Measurements from ENCODE around the gene TRPM3.

TRPM3 gene

GRCh38 chr9:70921136-70921535 lies 200.3 kb downstream of the TRPM3 start (continued):
- TF ChIP-seq ZNF449 (tag by site-specific recombination; IDR thresholded peaks at IDR 0.05) (no peak), ZNF624 (tag by site-specific recombination; IDR thresholded peaks at IDR 0.05) (no peak)
- TF ChIP-seq, protein P1, sequence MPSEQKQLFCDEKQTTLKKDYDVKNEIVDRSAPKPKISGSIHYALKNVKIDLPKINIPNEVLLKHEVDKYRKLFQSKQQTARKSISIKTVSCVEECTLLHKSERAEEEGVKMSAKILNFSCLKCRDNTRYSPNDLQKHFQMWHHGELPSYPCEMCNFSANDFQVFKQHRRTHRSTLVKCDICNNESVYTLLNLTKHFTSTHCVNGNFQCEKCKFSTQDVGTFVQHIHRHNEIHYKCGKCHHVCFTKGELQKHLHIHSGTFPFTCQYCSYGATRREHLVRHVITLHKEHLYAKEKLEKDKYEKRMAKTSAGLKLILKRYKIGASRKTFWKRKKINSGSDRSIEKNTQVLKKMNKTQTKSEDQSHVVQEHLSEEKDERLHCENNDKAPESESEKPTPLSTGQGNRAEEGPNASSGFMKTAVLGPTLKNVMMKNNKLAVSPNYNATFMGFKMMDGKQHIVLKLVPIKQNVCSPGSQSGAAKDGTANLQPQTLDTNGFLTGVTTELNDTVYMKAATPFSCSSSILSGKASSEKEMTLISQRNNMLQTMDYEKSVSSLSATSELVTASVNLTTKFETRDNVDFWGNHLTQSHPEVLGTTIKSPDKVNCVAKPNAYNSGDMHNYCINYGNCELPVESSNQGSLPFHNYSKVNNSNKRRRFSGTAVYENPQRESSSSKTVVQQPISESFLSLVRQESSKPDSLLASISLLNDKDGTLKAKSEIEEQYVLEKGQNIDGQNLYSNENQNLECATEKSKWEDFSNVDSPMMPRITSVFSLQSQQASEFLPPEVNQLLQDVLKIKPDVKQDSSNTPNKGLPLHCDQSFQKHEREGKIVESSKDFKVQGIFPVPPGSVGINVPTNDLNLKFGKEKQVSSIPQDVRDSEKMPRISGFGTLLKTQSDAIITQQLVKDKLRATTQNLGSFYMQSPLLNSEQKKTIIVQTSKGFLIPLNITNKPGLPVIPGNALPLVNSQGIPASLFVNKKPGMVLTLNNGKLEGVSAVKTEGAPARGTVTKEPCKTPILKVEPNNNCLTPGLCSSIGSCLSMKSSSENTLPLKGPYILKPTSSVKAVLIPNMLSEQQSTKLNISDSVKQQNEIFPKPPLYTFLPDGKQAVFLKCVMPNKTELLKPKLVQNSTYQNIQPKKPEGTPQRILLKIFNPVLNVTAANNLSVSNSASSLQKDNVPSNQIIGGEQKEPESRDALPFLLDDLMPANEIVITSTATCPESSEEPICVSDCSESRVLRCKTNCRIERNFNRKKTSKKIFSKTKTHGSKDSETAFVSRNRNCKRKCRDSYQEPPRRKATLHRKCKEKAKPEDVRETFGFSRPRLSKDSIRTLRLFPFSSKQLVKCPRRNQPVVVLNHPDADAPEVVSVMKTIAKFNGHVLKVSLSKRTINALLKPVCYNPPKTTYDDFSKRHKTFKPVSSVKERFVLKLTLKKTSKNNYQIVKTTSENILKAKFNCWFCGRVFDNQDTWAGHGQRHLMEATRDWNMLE (tag by site-specific recombination; conservative IDR thresholded peaks at IDR 0.05; ENCODE audit: low read depth), result no peak

GRCh38 chr9:70917277-70917676 lies 204.1 kb downstream of the TRPM3 start:
- Histone ChIP-seq H3K27ac (ENCODE audit: extremely low read depth, low read depth, low read length) (no peak overlapping the region), H3K4me3 (ENCODE audit: low read depth, low read length) (no peak overlapping the region), H3K9me3 (ENCODE audit: control insufficient read depth, insufficient read depth, low read depth, low read length) (no peaks in the 10 kb centered on the region), H3K36me3 (ENCODE audit: control insufficient read depth in 2 of 2, insufficient read depth in 1 of 2, low read length in 2 of 2) (no peaks in the 10 kb centered on the region), H3K4me1 (ENCODE audit: control insufficient read depth, insufficient read depth, low read length) (no peaks in the 10 kb centered on the region)
- ChIA-PET POLR2A (no interaction called here), CTCF (no interaction called here)
- TF ChIP-seq ZNF214 (tag by site-specific recombination; IDR thresholded peaks at IDR 0.05; ENCODE audit: borderline replicate concordance) (no peak), SP2 (tag by site-specific recombination; IDR thresholded peaks at IDR 0.05) (no peak), ZNF776 (tag by site-specific recombination; IDR thresholded peaks at IDR 0.05; ENCODE audit: borderline replicate concordance) (no peak), ZFP69B (tag by site-specific recombination; IDR thresholded peaks at IDR 0.05) (no peak), ZNF514 (tag by site-specific recombination; IDR thresholded peaks at IDR 0.05) (no peak), ZNF416 (tag by site-specific recombination; IDR thresholded peaks at IDR 0.05) (no peak), ZBTB20 (tag by site-specific recombination; IDR thresholded peaks at IDR 0.05) (no peak), RBAK (tag by site-specific recombination; IDR thresholded peaks at IDR 0.05) (no peak), ZNF544 (tag by site-specific recombination; IDR thresholded peaks at IDR 0.05) (no peak), ZNF280C (tag by site-specific recombination; IDR thresholded peaks at IDR 0.05) (no peak), OSR2 (tag by site-specific recombination; IDR thresholded peaks at IDR 0.05) (no peak), ZNF610 (tag by site-specific recombination; IDR thresholded peaks at IDR 0.05; ENCODE audit: borderline replicate concordance) (no peak)
- TF ChIP-seq, protein P2, sequence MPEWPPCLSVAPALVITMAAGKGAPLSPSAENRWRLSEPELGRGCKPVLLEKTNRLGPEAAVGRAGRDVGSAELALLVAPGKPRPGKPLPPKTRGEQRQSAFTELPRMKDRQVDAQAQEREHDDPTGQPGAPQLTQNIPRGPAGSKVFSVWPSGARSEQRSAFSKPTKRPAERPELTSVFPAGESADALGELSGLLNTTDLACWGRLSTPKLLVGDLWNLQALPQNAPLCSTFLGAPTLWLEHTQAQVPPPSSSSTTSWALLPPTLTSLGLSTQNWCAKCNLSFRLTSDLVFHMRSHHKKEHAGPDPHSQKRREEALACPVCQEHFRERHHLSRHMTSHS (tag by site-specific recombination; IDR thresholded peaks at IDR 0.05), result no peak
- TF ChIP-seq, protein P3, sequence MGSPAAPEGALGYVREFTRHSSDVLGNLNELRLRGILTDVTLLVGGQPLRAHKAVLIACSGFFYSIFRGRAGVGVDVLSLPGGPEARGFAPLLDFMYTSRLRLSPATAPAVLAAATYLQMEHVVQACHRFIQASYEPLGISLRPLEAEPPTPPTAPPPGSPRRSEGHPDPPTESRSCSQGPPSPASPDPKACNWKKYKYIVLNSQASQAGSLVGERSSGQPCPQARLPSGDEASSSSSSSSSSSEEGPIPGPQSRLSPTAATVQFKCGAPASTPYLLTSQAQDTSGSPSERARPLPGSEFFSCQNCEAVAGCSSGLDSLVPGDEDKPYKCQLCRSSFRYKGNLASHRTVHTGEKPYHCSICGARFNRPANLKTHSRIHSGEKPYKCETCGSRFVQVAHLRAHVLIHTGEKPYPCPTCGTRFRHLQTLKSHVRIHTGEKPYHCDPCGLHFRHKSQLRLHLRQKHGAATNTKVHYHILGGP (tag by site-specific recombination; IDR thresholded peaks at IDR 0.05), result no peak
- TF ChIP-seq, protein P4, sequence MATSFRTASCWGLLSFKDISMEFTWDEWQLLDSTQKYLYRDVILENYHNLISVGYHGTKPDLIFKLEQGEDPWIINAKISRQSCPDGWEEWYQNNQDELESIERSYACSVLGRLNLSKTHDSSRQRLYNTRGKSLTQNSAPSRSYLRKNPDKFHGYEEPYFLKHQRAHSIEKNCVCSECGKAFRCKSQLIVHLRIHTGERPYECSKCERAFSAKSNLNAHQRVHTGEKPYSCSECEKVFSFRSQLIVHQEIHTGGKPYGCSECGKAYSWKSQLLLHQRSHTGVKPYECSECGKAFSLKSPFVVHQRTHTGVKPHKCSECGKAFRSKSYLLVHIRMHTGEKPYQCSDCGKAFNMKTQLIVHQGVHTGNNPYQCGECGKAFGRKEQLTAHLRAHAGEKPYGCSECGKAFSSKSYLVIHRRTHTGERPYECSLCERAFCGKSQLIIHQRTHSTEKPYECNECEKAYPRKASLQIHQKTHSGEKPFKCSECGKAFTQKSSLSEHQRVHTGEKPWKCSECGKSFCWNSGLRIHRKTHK (tag by site-specific recombination; IDR thresholded peaks at IDR 0.05), result no peak
- TF ChIP-seq, protein P5, sequence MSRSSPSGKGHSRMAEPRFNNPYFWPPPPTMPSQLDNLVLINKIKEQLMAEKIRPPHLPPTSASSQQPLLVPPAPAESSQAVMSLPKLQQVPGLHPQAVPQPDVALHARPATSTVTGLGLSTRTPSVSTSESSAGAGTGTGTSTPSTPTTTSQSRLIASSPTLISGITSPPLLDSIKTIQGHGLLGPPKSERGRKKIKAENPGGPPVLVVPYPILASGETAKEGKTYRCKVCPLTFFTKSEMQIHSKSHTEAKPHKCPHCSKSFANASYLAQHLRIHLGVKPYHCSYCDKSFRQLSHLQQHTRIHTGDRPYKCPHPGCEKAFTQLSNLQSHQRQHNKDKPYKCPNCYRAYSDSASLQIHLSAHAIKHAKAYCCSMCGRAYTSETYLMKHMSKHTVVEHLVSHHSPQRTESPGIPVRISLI (tag by site-specific recombination; IDR thresholded peaks at IDR 0.05), result no peak
